ENCODE results near the gene TMEM59. TPM values are rescaled to one million over a fixed set of nuclear protein-coding genes. Genes with fewer than 3 reads are reported as not detected.
A peak's percentile ranks its signal among the peaks of the same experiment; 100 is the strongest.

Gene TMEM59
- total RNA-seq, 1 experiment from 2014 or later: 73.5 TPM

- H3K27ac ChIP-seq (ENCODE audit: low read depth, low read length, poor library complexity, severe bottlenecking): no peak overlapping the region
- ChIA-PET POLR2A (ENCODE audit: low non-redundant PET) (no interaction called here), CTCF (no interaction called here)
- no peaks in the 10 kb centered on the region for H3K27me3 ChIP-seq (replicated peaks; ENCODE audit: insufficient read depth, low read depth, low read length, poor library complexity)
- BruUV-seq (replicated peaks): no TSS peak
- H3K9me3 ChIP-seq (ENCODE audit: low read depth, low read length, poor library complexity, severe bottlenecking): no peaks in the 10 kb centered on the region
- H3K4me1 ChIP-seq (ENCODE audit: insufficient read depth, low read length, poor library complexity, severe bottlenecking): peaks cover 28% of the 10 kb centered on the region
- H3K4me3 ChIP-seq (ENCODE audit: low read depth, low read length, poor library complexity, severe bottlenecking): no peak overlapping the region
- TF ChIP-seq EZH2 (IDR thresholded peaks at IDR 0.05; ENCODE audit: borderline replicate concordance, low read depth, low read length, poor library complexity, severe bottlenecking): no peak
- TF ChIP-seq CTCF (conservative IDR thresholded peaks at IDR 0.05; ENCODE audit: low read depth, low read length): no peak
- H3K36me3 ChIP-seq (ENCODE audit: insufficient read depth, low read length, poor library complexity, severe bottlenecking): no peaks in the 10 kb centered on the region
- DNase-seq (ENCODE audit: low spot score): no peak
- intact Hi-C loops (cut with micrococcal nuclease; ENCODE audit: unreplicated experiment): no loop called here
These were observed 46.1 kb upstream of the TMEM59 start for GRCh38 chr1:54099061-54099610.

GRCh38 chr1:54096877-54097240 is 43.9 kb upstream of the TMEM59 start:
- POLR2A ChIA-PET (ENCODE audit: low non-redundant PET): no interaction called here
- Histone ChIP-seq H3K27ac (ENCODE audit: low read depth, low read length, poor library complexity, severe bottlenecking) (peak overlapping the region; percentile 75), H3K36me3 (ENCODE audit: insufficient read depth, low read length, poor library complexity, severe bottlenecking) (no peaks in the 10 kb centered on the region), H3K4me3 (ENCODE audit: low read depth, low read length, poor library complexity, severe bottlenecking) (no peak overlapping the region), H3K9me3 (ENCODE audit: low read depth, low read length, poor library complexity, severe bottlenecking) (no peaks in the 10 kb centered on the region), H3K4me1 (ENCODE audit: insufficient read depth, low read length, poor library complexity, severe bottlenecking) (peaks cover 28% of the 10 kb centered on the region), H3K27me3 (replicated peaks; ENCODE audit: insufficient read depth, low read depth, low read length, poor library complexity) (no peaks in the 10 kb centered on the region)
- TF ChIP-seq EZH2 (IDR thresholded peaks at IDR 0.05; ENCODE audit: borderline replicate concordance, low read depth, low read length, poor library complexity, severe bottlenecking): no peak
- TF ChIP-seq CTCF (conservative IDR thresholded peaks at IDR 0.05; ENCODE audit: low read depth, low read length): no peak
- intact Hi-C loops (cut with micrococcal nuclease; ENCODE audit: unreplicated experiment): no loop called here
- no TSS peak for BruUV-seq (replicated peaks)
- CTCF ChIA-PET: no interaction called here
- DNase-seq (ENCODE audit: low spot score): peak; percentile 22

GRCh38 chr1:54096227-54096876 is 43.3 kb upstream of the TMEM59 start:
- H3K27me3 ChIP-seq (replicated peaks; ENCODE audit: insufficient read depth, low read depth, low read length, poor library complexity): no peaks in the 10 kb centered on the region
- H3K36me3 ChIP-seq (ENCODE audit: insufficient read depth, low read length, poor library complexity, severe bottlenecking): no peaks in the 10 kb centered on the region
- DNase-seq (ENCODE audit: low spot score): peak; percentile 53
- intact Hi-C loops (cut with micrococcal nuclease; ENCODE audit: unreplicated experiment): no loop called here
- no peaks in the 10 kb centered on the region for H3K9me3 ChIP-seq (ENCODE audit: low read depth, low read length, poor library complexity, severe bottlenecking)
- peak overlapping the region; percentile 75 for H3K27ac ChIP-seq (ENCODE audit: low read depth, low read length, poor library complexity, severe bottlenecking)
- H3K4me1 ChIP-seq (ENCODE audit: insufficient read depth, low read length, poor library complexity, severe bottlenecking): peaks cover 28% of the 10 kb centered on the region
- TF ChIP-seq CTCF (conservative IDR thresholded peaks at IDR 0.05; ENCODE audit: low read depth, low read length): no peak
- TF ChIP-seq EZH2 (IDR thresholded peaks at IDR 0.05; ENCODE audit: borderline replicate concordance, low read depth, low read length, poor library complexity, severe bottlenecking): no peak
- POLR2A ChIA-PET (ENCODE audit: low non-redundant PET): no interaction called here
- no TSS peak for BruUV-seq (replicated peaks)
- H3K4me3 ChIP-seq (ENCODE audit: low read depth, low read length, poor library complexity, severe bottlenecking): no peak overlapping the region
- CTCF ChIA-PET: no interaction called here

Data from A673 (cell line).